OCI-LY3 (cell line): ENCODE data around the gene PNLDC1.

ENCODE experiments used
- H2AFZ ChIP-seq: fragments of 200-600, 300-600 bp; shearing (Covaris generic); 2 replicates; pipeline ENCODE4 v1.6.0; 2014; ENCODE audit warnings: antibody characterized with exemption, low read depth, low read length
- H3K27ac ChIP-seq: fragments of 200-600, 300-600 bp; sonication (generic); 2 replicates; pipeline ENCODE4 v1.5.1; 2014; ENCODE audit warnings: mild to moderate bottlenecking, low read length, moderate library complexity, mixed read lengths
- H3K27me3 ChIP-seq: fragments of 200-600, 300-600 bp; sonication (generic); 2 replicates; pipeline ENCODE4 v1.6.1; 2014; ENCODE audit warnings: low read depth, low read length, mixed read lengths
- H3K36me3 ChIP-seq: fragments of 200-600, 300-600 bp; sonication (generic); replicated peaks from 2 replicates; pipeline ENCODE3; 2014; ENCODE audit warnings: low read depth, low read length, mixed read lengths
- H3K4me1 ChIP-seq: fragments of 300-600, 200-600 bp; sonication (generic); 2 replicates; pipeline ENCODE4 v1.6.1; 2014; ENCODE audit warnings: low read length, mixed read lengths
- H3K4me2 ChIP-seq: fragments of 200-600, 300-600 bp; sonication (generic); 2 replicates; pipeline ENCODE4 v1.6.1; 2014; ENCODE audit warnings: low read length, mixed read lengths
- H3K4me3 ChIP-seq: fragments of 300-600, 200-600 bp; sonication (generic); 2 replicates; pipeline ENCODE4 v1.5.1; 2014; ENCODE audit warnings: antibody characterized with exemption, mild to moderate bottlenecking, low read length, moderate library complexity
- H3K79me2 ChIP-seq: fragments of 300-600, 200-600 bp; shearing (Covaris generic); 2 replicates; pipeline ENCODE4 v1.6.1; 2014; ENCODE audit warnings: mild to moderate bottlenecking, low read length, mixed read lengths
- H3K9ac ChIP-seq: fragments of 300-600, 200-600 bp; shearing (Covaris generic); 2 replicates; pipeline ENCODE4 v1.6.0; 2014; ENCODE audit warnings: mild to moderate bottlenecking, low read length, moderate library complexity
- H3K9me3 ChIP-seq: fragments of 200-600, 300-600 bp; shearing (Covaris generic); 2 replicates; pipeline ENCODE4 v1.6.1; 2014; ENCODE audit warnings: low read length, mixed read lengths; ENCODE audit not compliant: insufficient read depth
- H4K20me1 ChIP-seq: fragments of 200-600, 300-600 bp; sonication (generic); 2 replicates; pipeline ENCODE4 v1.6.1; 2016; ENCODE audit warnings: low read length, mixed read lengths; ENCODE audit not compliant: insufficient read depth
- CTCF ChIP-seq: fragments of 200-600, 300-600 bp; sonication (generic); IDR thresholded peaks from 2 replicates; pipeline ENCODE4 v1.5.1; 2014; ENCODE audit warnings: antibody characterized with exemption, low read length, low read depth
- EZH2phosphoT487 ChIP-seq: fragments of 200-600 bp; shearing (Covaris generic); IDR thresholded peaks from 2 replicates; pipeline ENCODE4 v1.6.1; 2018; ENCODE audit warnings: antibody characterized with exemption, mixed run types, low read depth

The PNLDC1 gene

GRCh38 chr6:159762681-159763293, 37.3 kb upstream of the PNLDC1 start:
- peaks cover 25% of the 10 kb centered on the region for H3K79me2 ChIP-seq
- H3K4me2 ChIP-seq: peak overlapping the region; percentile 89
- H2AFZ ChIP-seq: no peak overlapping the region
- peaks cover 12% of the 10 kb centered on the region for H3K4me1 ChIP-seq
- H3K9ac ChIP-seq: peak overlapping the region; percentile 100
- H4K20me1 ChIP-seq: no peaks in the 10 kb centered on the region
- peak overlapping the region; percentile 98 for H3K27ac ChIP-seq
- H3K9me3 ChIP-seq: no peaks in the 10 kb centered on the region
- peaks cover 40% of the 10 kb centered on the region for H3K36me3 ChIP-seq
- TF ChIP-seq CTCF: no peak
- TF ChIP-seq EZH2phosphoT487: no peak
- H3K27me3 ChIP-seq: no peaks in the 10 kb centered on the region
- H3K4me3 ChIP-seq: peak overlapping the region; percentile 99

DNA sequence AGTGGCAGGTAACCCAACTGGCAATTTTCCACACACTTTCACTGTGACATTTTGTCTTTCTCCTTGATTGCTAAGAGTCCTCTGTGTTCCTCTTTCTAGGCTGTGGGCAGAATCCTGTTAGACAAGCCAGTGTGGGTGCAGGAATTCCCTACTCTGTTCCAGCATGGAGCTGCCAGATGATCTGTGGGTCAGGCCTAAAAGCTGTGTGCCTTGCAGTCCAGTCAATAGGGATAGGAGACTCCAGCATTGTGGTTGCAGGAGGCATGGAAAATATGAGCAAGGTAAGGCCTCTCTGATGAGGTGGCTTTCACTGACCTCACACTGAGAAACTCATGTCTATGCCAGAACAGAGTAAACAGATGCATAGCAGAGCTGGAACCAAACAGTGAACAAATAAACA, 33.2 kb upstream of the PNLDC1 start:
- Histone ChIP-seq H3K79me2 (peaks cover 11% of the 10 kb centered on the region; the same call in 1 of the 2 replicates), H3K9ac (no peak overlapping the region), H3K4me1 (peaks cover 4% of the 10 kb centered on the region; the same call in 1 of the 2 replicates), H3K36me3 (peaks cover 51% of the 10 kb centered on the region), H3K27me3 (no peaks in the 10 kb centered on the region), H3K4me2 (no peak overlapping the region), H3K9me3 (no peaks in the 10 kb centered on the region), H3K4me3 (no peak overlapping the region), H2AFZ (no peak overlapping the region), H3K27ac (no peak overlapping the region), H4K20me1 (no peaks in the 10 kb centered on the region)
- TF ChIP-seq EZH2phosphoT487 (no peak), CTCF (no peak)

DNA sequence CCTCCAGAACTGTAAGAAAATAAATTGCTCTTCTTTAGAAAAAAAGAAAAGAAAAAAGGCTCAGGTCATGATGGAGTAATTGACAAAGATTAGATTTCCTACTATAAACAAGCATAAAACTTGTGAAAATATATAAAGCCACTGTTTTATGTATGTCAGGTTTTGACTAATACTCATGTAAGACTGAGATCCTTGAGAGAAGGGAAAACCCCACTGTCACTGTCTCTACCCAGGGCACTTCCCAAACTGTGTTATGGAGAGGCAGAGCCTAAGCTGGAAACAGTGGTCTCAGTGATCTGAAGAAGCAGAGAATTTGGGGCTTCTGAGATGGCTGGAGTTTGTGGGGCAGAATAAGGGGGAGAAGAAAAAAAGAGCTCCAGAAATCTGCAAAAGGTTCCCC, 30.6 kb upstream of the PNLDC1 start:
- no peak overlapping the region for H3K27ac ChIP-seq
- H3K4me1 ChIP-seq: no peaks in the 10 kb centered on the region
- H3K79me2 ChIP-seq: no peaks in the 10 kb centered on the region
- no peak overlapping the region for H3K4me2 ChIP-seq
- no peak overlapping the region for H3K9ac ChIP-seq
- no peak overlapping the region for H3K4me3 ChIP-seq
- no peaks in the 10 kb centered on the region for H3K27me3 ChIP-seq
- peaks cover 54% of the 10 kb centered on the region for H3K36me3 ChIP-seq
- H2AFZ ChIP-seq: no peak overlapping the region
- TF ChIP-seq CTCF (no peak), EZH2phosphoT487 (no peak)
- H3K9me3 ChIP-seq: no peaks in the 10 kb centered on the region
- no peaks in the 10 kb centered on the region for H4K20me1 ChIP-seq

- H3K27me3 ChIP-seq: no peaks in the 10 kb centered on the region
- H3K9ac ChIP-seq: no peak overlapping the region
- no peak overlapping the region for H3K27ac ChIP-seq
- no peaks in the 10 kb centered on the region for H4K20me1 ChIP-seq
- H3K4me3 ChIP-seq: no peak overlapping the region
- H3K4me2 ChIP-seq: no peak overlapping the region
- no peaks in the 10 kb centered on the region for H3K9me3 ChIP-seq
- no peaks in the 10 kb centered on the region for H3K79me2 ChIP-seq
- no peaks in the 10 kb centered on the region for H3K4me1 ChIP-seq
- H3K36me3 ChIP-seq: peaks cover 55% of the 10 kb centered on the region
- TF ChIP-seq CTCF: no peak
- TF ChIP-seq EZH2phosphoT487: no peak
- H2AFZ ChIP-seq: no peak overlapping the region
Observed at GRCh38 chr6:159772196-159772595, 27.9 kb upstream of the PNLDC1 start.
